ENCODE data around the gene PLCD3. TPM values are rescaled to one million over a fixed set of nuclear protein-coding genes. Genes with fewer than 3 reads are reported as not detected.
A peak's percentile ranks its signal among the peaks of the same experiment; 100 is the strongest.

The PLCD3 gene
- total and polyA plus RNA-seq, 10 of the 15 experiments (the other 5 are each of a cell fraction or from before 2014, with no cell fraction given) = 0.02 to 1.6 (median 0.44) TPM

GRCh38 chr17:45131616-45132319 lies 547 bp downstream of the PLCD3 start:
- intact Hi-C loops (cut with micrococcal nuclease; ENCODE audit: unreplicated experiment) (loop anchor here (2.0 kb wide), 2 partner anchors 109 to 357 kb away; no protein-coding TSS in a partner anchor), in situ Hi-C loops (cut with MboI) (no loop called here)
- H3K4me2 ChIP-seq (ENCODE audit: control insufficient read depth, insufficient read depth) = peak overlapping the region; percentile 99
- no peak for FAIRE-seq
- ChIA-PET SMC1A (ENCODE audit: uncharacterized antibody, unreplicated experiment) (no interaction called here), RAD21 (ENCODE audit: unreplicated experiment) (no interaction called here), POLR2A (no interaction called here), CTCF (interaction anchor here (0.9 to 9.4 kb wide), 8 partner anchors 27 to 356 kb away, joined by 3 to 291 read pairs (median 4); no protein-coding TSS in a partner anchor)
- no peaks in the 10 kb centered on the region for H3K27me3 ChIP-seq (replicated peaks in 1 of 2; ENCODE audit: control insufficient read depth in 2 of 2, insufficient read depth in 2 of 2, low read length in 1 of 2)
- peaks cover 7% of the 10 kb centered on the region for H3K4me1 ChIP-seq (ENCODE audit: control insufficient read depth, insufficient read depth, low read length)
- no peaks in the 10 kb centered on the region for H3K36me3 ChIP-seq (ENCODE audit: control insufficient read depth in 2 of 2, insufficient read depth in 2 of 2, low read length in 1 of 2)
- WGBS (ENCODE audit: insufficient coverage, insufficient replicate concordance, low lambda C conversion rate, missing lambda C conversion rate) = 11% methylated on average over 46 of the region's 46 CpGs
- H3K9ac ChIP-seq (ENCODE audit: control insufficient read depth, insufficient read depth, low read length) = no peak overlapping the region; the same call in 1 of the 2 replicates
- H3K27ac ChIP-seq (ENCODE audit: control insufficient read depth, insufficient read depth) = no peak overlapping the region
- DNase-seq (ENCODE audit: low read depth, low spot score) = no peak
- peak overlapping the region; percentile 54 for H2AFZ ChIP-seq (ENCODE audit: control insufficient read depth, low read depth, low read length)
- ATAC-seq = no peak
- H3K79me2 ChIP-seq (ENCODE audit: control insufficient read depth, insufficient read depth, low read length) = peaks cover 4% of the 10 kb centered on the region
- peak overlapping the region; percentile 75 for H3K4me3 ChIP-seq
- peak; percentile 47 for TF ChIP-seq RAD21 (IDR thresholded peaks at IDR 0.05; ENCODE audit: insufficient read depth, low read depth, low read length)
- no peak for TF ChIP-seq PRDM15 (CRISPR knock-in tag; IDR thresholded peaks at IDR 0.05)
- no peak for TF ChIP-seq FOS (IDR thresholded peaks at IDR 0.05; ENCODE audit: borderline replicate concordance, extremely low read depth, insufficient read length)
- no peak for TF ChIP-seq SRF (IDR thresholded peaks at IDR 0.05; ENCODE audit: low read depth in 2 of 2, low read length in 2 of 2)
- TF ChIP-seq GATAD2B (conservative IDR thresholded peaks at IDR 0.05; ENCODE audit: low read depth) = peak; percentile 69
- peak; percentile 16; the same call in 1 of the 2 replicates for TF ChIP-seq SMC3 (IDR thresholded peaks at IDR 0.05; ENCODE audit: borderline replicate concordance, low read length)
- TF ChIP-seq CTCF (IDR thresholded peaks at IDR 0.05 in 2 of 3, conservative IDR thresholded peaks at IDR 0.05 in 1 of 3; ENCODE audit: control insufficient read depth in 2 of 3, extremely low read depth in 1 of 3, insufficient read depth in 1 of 3, low read depth in 3 of 3, low read length in 3 of 3) = peak; percentile 64 to 79 (median 73)
- TF ChIP-seq GABPA (IDR thresholded peaks at IDR 0.05; ENCODE audit: low read depth) = no peak
- TF ChIP-seq ZBTB33 (IDR thresholded peaks at IDR 0.05) = peak; percentile 73; the same call in 1 of the 2 replicates
- TF ChIP-seq MYC (IDR thresholded peaks at IDR 0.05; ENCODE audit: insufficient read depth, insufficient read length, insufficient replicate concordance, low read length, severe bottlenecking) = no peak
- peak; percentile 73 for TF ChIP-seq NR2F1 (conservative IDR thresholded peaks at IDR 0.05)
- no peak for TF ChIP-seq BCL11A (IDR thresholded peaks at IDR 0.05; ENCODE audit: low read depth, low read length)
- no TSS peak for BruUV-seq (replicated peaks)
- H4K20me1 ChIP-seq (ENCODE audit: control insufficient read depth, insufficient read depth) = no peaks in the 10 kb centered on the region
- no peaks in the 10 kb centered on the region for H3K9me3 ChIP-seq (replicated peaks; ENCODE audit: control insufficient read depth, insufficient read depth, low read length)
